Hepatocyte (in vitro differentiated cells): ENCODE data around the gene POU2AF1. TPM values are rescaled to one million over a fixed set of nuclear protein-coding genes. Genes with fewer than 3 reads are reported as not detected.

Source experiments
- DNase-seq: peaks from one replicate; pipeline ENCODE4 v3.0.0-alpha.2; 2016; ENCODE audit warnings: low spot score
- H2AFZ ChIP-seq: fragments of 200-600 bp; sonication (generic); 2 replicates; pipeline ENCODE4 v1.6.0; 2016; ENCODE audit warnings: antibody characterized with exemption, mild to moderate bottlenecking
- H3K27ac ChIP-seq: fragments of 200-600 bp; sonication (generic); 2 replicates; pipeline ENCODE4 v1.5.1; 2016; ENCODE audit warnings: mild to moderate bottlenecking
- H3K27me3 ChIP-seq: fragments of 200-600 bp; sonication (generic); 2 replicates; pipeline ENCODE4 v1.6.1; 2016
- H3K36me3 ChIP-seq: fragments of 200-600 bp; sonication (generic); replicated peaks from 2 replicates; pipeline ENCODE4 v1.5.1; 2016; ENCODE audit warnings: low read depth; ENCODE audit not compliant: insufficient read depth
- H3K4me1 ChIP-seq: fragments of 200-600 bp; sonication (generic); 2 replicates; pipeline ENCODE4 v1.5.1; 2016; ENCODE audit warnings: mild to moderate bottlenecking, moderate library complexity; ENCODE audit not compliant: insufficient read depth
- H3K4me2 ChIP-seq: fragments of 200-600 bp; sonication (generic); 2 replicates; pipeline ENCODE4 v1.6.0; 2016
- H3K4me3 ChIP-seq: fragments of 200-600 bp; sonication (generic); 2 replicates; pipeline ENCODE4 v1.5.1; 2016; ENCODE audit warnings: mild to moderate bottlenecking
- H3K79me2 ChIP-seq: fragments of 200-600 bp; sonication (generic); 2 replicates; pipeline ENCODE4 v1.6.0; 2017; ENCODE audit warnings: mild to moderate bottlenecking
- H3K9me2 ChIP-seq: fragments of 200-600 bp; sonication (generic); replicated peaks from 2 replicates; pipeline ENCODE4 v1.6.0; 2017; ENCODE audit warnings: mild to moderate bottlenecking; ENCODE audit not compliant: insufficient read depth
- H3K9me3 ChIP-seq: fragments of 200-600 bp; sonication (generic); 2 replicates; pipeline ENCODE4 v1.5.1; 2016; ENCODE audit warnings: low read depth, mild to moderate bottlenecking
- H4K20me1 ChIP-seq: fragments of 200-600 bp; sonication (generic); 2 replicates; pipeline ENCODE4 v1.6.0; 2016; ENCODE audit warnings: mild to moderate bottlenecking; ENCODE audit not compliant: insufficient read depth, poor library complexity, severe bottlenecking
- EZH2 ChIP-seq: fragments of 200-600 bp; sonication (generic); IDR thresholded peaks from 2 replicates; pipeline ENCODE4 v1.6.1; 2016; ENCODE audit warnings: antibody characterized with exemption, mild to moderate bottlenecking, borderline replicate concordance
- EZH2phosphoT487 ChIP-seq: fragments of 200-600 bp; sonication (generic); IDR thresholded peaks from one replicate; pipeline ENCODE4 v1.6.1; 2018; ENCODE audit warnings: antibody characterized with exemption, mild to moderate bottlenecking, low read depth, moderate library complexity; ENCODE audit not compliant: unreplicated experiment, severe bottlenecking
- WGBS: methylation state at CpG from one replicate; pipeline ENCODE4 v1.1.6; 2016; ENCODE audit warnings: low lambda C conversion rate; ENCODE audit errors: missing lambda C conversion rate; 5-methylcytosine and 5-hydroxymethylcytosine counted together
- polyA plus RNA-seq: library from polyadenylated mRNA; unstranded; fragments of >200 nt; fragmentation: Nextera tagmentation; extraction: Ambion mirVana; gene quantifications from 2 replicates; pipeline ENCODE4 v1.2.1, GENCODE V29; 2016
- total RNA-seq: library from RNA; depleted of rRNA; stranded (reverse); fragments of >200 nt; gene quantifications from 2 replicates; pipeline ENCODE4 v1.2.3, GENCODE V29; 2014
- TF ChIP-seq, protein P1 (sequence below): fragments of 200-600 bp; sonication (generic); IDR thresholded peaks from 2 replicates; pipeline ENCODE4 v1.5.1; 2016; ENCODE audit warnings: antibody characterized with exemption, mild to moderate bottlenecking; ENCODE audit not compliant: poor library complexity

POU2AF1 gene
- total and polyA plus RNA-seq, 2 experiments from 2014 or later: 0.06 to 0.23 TPM

DNA sequence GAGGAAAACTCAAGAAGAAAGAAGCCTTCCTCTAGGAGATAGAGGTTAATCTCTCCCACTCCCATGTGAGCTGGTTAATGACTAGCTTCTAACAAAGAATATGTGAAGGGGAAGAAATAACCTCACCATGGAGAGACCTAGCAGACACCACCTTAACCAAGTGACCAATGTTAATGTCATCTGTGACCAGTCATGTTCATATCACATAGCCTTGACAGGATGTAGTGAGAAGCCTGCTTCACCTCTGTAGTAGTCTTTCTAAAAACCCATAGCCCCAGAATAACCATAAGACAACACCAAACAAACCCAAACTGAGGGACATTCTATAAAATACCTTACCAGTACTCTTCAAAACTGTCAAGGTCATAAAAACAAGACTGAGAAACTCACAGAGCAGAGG, 21.5 kb upstream of the POU2AF1 start:
- H3K9me2 ChIP-seq: no peaks in the 10 kb centered on the region
- no peak overlapping the region for H3K4me3 ChIP-seq
- no peak for DNase-seq
- H3K4me2 ChIP-seq: no peak overlapping the region
- no peaks in the 10 kb centered on the region for H3K9me3 ChIP-seq
- H2AFZ ChIP-seq: no peak overlapping the region
- no peak overlapping the region for H3K27ac ChIP-seq
- TF ChIP-seq EZH2 (no peak), EZH2phosphoT487 (no peak)
- TF ChIP-seq, protein P1, sequence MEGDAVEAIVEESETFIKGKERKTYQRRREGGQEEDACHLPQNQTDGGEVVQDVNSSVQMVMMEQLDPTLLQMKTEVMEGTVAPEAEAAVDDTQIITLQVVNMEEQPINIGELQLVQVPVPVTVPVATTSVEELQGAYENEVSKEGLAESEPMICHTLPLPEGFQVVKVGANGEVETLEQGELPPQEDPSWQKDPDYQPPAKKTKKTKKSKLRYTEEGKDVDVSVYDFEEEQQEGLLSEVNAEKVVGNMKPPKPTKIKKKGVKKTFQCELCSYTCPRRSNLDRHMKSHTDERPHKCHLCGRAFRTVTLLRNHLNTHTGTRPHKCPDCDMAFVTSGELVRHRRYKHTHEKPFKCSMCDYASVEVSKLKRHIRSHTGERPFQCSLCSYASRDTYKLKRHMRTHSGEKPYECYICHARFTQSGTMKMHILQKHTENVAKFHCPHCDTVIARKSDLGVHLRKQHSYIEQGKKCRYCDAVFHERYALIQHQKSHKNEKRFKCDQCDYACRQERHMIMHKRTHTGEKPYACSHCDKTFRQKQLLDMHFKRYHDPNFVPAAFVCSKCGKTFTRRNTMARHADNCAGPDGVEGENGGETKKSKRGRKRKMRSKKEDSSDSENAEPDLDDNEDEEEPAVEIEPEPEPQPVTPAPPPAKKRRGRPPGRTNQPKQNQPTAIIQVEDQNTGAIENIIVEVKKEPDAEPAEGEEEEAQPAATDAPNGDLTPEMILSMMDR: no peak
- no peaks in the 10 kb centered on the region for H3K4me1 ChIP-seq
- no peaks in the 10 kb centered on the region for H4K20me1 ChIP-seq
- H3K36me3 ChIP-seq: no peaks in the 10 kb centered on the region
- H3K79me2 ChIP-seq: no peaks in the 10 kb centered on the region
- H3K27me3 ChIP-seq: no peaks in the 10 kb centered on the region

GRCh38 chr11:111399187-111400031, 20.3 kb upstream of the POU2AF1 start:
- TF ChIP-seq EZH2phosphoT487 (no peak), EZH2 (no peak)
- TF ChIP-seq, protein P1: no peak
- Histone ChIP-seq H3K27me3 (no peaks in the 10 kb centered on the region), H3K4me2 (no peak overlapping the region), H3K27ac (no peak overlapping the region), H3K4me1 (no peaks in the 10 kb centered on the region), H3K9me3 (no peaks in the 10 kb centered on the region), H3K36me3 (no peaks in the 10 kb centered on the region), H3K79me2 (no peaks in the 10 kb centered on the region), H3K9me2 (no peaks in the 10 kb centered on the region), H2AFZ (no peak overlapping the region), H3K4me3 (no peak overlapping the region), H4K20me1 (no peaks in the 10 kb centered on the region)
- DNase-seq: no peak
- WGBS: 90% methylated on average over 7 of the region's 7 CpGs

DNA sequence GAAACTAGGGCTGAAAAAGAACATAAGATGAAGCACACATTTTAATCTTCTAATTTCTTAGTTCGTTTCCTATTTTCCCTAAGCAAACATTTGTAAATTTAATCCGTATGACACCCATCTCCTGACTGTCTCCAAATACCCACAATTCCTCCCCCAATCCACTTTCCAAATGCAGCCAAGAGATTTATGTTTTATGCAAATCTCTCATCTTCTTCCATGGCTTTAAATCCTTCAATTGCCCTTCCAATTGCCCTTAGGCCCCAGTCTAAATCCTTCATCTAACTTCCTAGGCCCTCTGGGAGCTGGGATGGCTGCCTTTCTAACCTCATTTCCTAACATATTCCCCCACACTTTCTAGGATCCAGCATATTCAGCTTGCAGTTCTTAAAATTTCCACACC, 18.0 kb upstream of the POU2AF1 start:
- Histone ChIP-seq H3K4me1 (no peaks in the 10 kb centered on the region), H3K36me3 (no peaks in the 10 kb centered on the region), H3K9me3 (no peaks in the 10 kb centered on the region), H3K27ac (no peak overlapping the region), H3K27me3 (no peaks in the 10 kb centered on the region), H4K20me1 (no peaks in the 10 kb centered on the region), H3K9me2 (no peaks in the 10 kb centered on the region), H3K4me3 (no peak overlapping the region), H3K4me2 (no peak overlapping the region), H3K79me2 (no peaks in the 10 kb centered on the region), H2AFZ (no peak overlapping the region)
- WGBS: 80% methylated on average over 2 of the region's 2 CpGs
- TF ChIP-seq EZH2: no peak
- no peak for TF ChIP-seq EZH2phosphoT487
- TF ChIP-seq, protein P1: no peak
- no peak for DNase-seq
